Activated naive CD4-positive, alpha-beta T cell treated with anti-CD3 and anti-CD28 coated beads, Interleukin-2, amount 50 U/mL, for 16 hours (primary cell): Measurements from ENCODE around the gene GLB1L2.

ENCODE experiments used
- DNase-seq: peaks from one replicate; pipeline ENCODE4 v3.0.0-alpha.2; 2020

The GLB1L2 gene

DNA sequence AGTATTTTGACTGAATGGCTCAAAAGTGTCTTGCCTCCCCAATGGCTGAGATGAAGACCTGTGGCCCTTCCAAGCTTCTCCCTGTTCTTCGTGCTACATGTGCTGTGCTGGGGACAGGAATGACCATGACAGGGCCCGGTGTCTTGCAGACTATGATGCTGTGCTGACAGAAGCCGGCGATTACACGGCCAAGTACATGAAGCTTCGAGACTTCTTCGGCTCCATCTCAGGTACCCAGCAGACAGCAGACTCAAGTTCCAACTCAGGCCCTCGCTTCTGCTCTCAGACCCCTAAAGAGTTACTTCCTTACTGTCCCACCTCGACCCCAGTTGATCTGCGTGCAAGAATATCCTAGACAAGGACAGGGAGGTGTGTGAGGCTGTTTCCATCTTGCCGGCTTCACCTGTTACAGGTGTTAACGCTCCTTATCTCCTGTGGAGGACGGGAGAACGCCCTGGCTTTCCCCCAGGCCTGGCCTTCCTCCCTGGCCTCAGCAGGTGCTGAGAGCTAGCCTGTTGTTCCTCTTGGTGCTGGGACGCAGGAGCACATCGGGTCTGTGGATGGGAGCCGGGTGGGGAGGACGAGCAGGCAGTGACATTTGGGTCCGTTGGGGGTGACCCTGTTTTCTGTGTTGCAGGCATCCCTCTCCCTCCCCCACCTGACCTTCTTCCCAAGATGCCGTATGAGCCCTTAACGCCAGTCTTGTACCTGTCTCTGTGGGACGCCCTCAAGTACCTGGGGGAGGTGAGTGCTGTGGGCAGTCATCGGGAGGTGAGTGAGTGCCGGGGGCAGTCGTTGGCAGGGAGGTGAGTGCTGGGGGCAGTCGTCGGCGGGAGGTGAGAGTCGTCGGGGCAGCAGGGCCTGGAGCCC, 38.1 kb downstream of the GLB1L2 start:
- no peak for DNase-seq

DNA sequence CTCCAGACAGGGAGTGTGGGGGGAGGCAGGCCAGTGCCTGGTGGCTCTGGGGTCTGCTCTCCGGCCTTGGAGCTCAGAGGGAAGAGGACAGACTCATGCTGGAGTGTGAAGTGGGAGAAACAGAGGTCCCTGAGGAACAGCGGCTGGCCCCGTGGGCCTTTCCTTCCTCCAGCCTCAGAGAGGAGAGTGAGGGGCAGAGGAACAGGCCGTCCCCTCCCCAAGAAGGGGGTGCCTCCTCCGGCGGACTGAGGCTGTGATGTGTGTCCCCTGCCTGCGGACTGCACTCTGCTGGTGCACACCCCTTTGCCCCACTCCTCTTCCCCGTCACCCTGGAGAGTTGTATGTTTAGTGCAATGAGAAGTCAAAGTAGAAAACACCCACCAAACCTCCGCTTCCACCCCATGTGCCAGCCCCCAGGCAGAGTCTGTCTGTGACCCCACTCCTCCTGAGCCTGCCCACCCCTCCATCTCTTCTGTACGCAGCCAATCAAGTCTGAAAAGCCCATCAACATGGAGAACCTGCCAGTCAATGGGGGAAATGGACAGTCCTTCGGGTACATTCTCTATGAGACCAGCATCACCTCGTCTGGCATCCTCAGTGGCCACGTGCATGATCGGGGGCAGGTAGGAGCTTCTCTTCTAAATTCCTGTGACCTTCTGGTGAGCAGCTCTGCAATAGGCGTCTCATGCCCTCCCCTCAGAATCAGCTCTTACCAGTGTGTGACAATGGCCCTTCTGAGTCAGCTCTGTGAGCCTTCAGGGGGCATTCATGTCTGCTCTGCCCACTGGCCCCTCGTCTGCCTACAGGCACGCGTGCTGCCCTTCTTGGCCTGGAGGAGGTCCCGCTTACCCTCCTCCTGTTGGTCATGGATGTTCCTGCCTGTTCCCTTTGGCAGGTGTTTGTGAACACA, 39.0 kb downstream of the GLB1L2 start:
- no peak for DNase-seq

DNA sequence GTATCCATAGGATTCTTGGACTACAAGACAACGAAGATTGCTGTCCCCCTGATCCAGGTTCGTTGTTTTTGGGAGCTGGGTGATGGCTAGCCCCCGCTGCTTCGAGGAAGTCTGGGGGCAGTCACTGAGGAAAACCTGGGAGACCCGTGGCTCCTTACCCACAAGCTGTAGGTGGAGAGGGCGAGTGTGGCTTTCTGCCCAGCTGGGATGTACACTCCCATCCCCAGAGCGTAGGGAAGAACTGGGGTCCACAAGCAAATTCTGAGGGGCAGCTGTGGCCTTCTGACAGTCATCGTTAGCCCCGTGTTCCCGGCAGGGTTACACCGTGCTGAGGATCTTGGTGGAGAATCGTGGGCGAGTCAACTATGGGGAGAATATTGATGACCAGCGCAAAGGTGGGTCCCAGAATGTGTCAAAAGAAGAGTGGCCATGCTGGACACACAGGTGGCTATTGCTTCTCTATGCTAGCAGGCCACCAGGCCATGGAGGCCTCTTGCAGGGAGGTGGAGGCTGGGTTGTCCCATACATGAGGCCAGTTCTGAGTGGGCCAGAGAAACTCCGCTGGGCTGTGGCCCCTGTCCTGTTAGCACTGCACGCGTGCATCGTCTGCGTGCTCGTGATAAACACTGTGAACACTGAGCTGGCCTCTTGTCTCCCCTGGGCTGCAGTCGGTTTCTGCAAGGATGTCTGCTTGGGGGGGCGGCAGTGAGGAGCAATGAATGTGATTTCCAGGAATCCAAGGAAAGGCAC, 39.8 kb downstream of the GLB1L2 start:
- DNase-seq = no peak

DNA sequence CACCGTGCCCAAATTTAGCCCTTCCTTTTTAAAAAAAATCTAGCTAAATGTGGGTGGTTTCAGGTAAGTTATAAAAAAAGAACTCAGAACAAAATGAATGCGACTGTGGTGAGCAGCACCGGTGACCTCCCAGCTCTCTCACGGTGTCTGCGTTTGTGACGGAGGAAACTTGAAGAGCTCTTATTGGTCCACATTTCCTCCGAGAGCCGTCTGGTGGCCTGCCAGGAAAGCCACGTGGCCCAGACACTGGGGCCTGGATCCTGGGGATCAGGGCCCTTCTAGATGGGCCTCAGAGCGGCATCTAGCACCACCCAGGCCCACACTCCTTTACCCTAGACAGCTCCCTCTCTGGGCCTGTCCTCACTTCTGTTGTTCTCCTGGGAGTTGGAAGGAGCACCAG, 40.7 kb downstream of the GLB1L2 start:
- DNase-seq = no peak

DNA sequence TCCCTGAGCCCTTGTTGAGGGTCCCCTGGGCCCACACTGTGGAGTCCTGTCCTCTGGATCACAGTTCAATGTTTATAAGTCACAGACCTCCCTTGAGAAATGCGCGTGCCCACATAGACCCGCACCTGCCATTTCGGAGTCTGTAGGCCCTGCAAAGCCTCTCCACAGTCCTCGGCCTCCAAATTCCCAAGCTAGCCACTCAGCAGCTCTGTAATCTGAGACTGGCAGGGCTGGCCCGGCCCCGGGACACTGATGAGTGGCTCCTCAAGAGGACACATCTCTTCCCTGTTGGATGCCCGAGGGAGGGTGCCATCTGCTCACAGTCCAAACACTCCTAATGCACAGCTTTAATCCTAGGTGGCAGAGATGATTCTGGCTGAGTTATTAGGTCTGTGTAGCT, 41.2 kb downstream of the GLB1L2 start:
- DNase-seq = no peak

DNA sequence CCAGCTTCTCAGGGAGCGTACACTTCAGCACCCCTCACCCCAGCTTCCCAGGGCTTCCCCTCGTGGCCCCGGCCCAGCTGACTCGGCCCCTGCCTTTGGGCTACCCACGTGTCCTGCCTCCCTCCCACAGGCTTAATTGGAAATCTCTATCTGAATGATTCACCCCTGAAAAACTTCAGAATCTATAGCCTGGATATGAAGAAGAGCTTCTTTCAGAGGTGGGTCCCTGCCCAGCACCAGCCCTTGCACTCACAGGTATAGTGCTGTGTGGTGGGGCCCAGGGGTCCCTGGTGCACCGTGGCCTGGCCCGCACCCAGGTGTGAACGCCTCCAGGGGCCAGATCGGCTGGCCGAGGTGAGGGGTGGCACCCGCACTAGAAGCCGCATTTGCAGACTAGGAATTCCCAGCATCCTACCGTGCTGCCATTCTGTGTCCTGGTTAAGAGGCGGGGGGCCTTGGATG, 41.8 kb downstream of the GLB1L2 start:
- no peak for DNase-seq

DNA sequence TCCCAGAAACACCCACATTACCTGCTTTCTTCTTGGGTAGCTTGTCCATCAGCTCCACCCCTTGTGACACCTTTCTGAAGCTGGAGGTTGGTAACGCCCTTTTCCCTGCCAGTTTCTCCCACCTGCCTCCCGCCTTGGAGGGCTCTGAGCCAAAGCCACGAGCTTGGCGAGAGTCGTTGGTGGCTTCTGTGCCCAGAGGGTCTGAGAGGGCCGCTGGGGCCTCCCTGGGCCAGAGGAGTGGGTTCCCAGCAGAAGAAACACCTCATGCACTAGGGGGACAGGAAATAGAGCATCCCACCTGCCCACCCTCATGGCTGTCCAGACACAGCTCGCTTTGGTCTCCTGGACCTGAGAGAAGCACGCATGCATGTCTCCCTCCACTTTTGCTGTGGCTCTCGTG, 42.4 kb downstream of the GLB1L2 start:
- no peak for DNase-seq

DNA sequence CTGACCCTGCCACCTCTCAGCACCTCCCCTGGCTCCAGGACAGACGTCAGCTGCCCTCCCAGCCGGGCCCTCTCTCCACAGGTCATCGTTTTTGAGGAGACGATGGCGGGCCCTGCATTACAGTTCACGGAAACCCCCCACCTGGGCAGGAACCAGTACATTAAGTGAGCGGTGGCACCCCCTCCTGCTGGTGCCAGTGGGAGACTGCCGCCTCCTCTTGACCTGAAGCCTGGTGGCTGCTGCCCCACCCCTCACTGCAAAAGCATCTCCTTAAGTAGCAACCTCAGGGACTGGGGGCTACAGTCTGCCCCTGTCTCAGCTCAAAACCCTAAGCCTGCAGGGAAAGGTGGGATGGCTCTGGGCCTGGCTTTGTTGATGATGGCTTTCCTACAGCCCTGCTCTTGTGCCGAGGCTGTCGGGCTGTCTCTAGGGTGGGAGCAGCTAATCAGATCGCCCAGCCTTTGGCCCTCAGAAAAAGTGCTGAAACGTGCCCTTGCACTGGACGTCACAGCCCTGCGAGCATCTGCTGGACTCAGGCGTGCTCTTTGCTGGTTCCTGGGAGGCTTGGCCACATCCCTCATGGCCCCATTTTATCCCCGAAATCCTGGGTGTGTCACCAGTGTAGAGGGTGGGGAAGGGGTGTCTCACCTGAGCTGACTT, 43.2 kb downstream of the GLB1L2 start:
- no peak for DNase-seq

DNA sequence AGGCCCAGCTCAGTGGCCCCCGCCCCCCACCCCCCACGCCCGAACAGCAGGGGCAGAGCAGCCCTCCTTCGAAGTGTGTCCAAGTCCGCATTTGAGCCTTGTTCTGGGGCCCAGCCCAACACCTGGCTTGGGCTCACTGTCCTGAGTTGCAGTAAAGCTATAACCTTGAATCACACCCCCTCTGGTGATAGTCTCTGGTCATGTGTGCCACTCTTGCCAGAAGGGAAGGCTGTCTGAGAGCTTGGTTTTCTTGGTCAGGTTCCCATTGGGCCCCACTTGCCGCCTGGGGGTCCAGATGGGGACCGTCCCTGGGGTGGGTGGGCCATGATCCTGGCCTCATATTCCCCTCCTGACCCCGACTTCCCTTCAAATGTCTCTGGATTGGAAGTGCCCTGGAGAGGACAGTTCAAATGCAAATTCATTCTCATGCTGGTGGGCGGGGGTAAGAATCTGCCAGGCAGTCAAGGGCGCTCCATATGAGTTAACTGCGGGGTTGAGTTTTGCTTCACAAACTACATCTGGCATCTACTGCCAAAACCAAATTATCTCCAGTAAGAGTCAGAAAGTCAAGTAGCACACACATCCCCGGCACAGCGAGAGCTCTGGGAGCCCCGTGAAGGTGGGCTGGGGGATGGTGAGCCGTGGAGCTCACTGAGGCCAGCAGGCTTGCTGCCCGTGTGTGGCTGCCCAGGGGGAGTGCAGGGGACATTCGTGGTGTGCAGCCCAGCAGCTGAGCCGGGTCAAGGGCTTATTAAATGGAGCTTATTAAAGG, 44.5 kb downstream of the GLB1L2 start:
- DNase-seq = no peak

DNA sequence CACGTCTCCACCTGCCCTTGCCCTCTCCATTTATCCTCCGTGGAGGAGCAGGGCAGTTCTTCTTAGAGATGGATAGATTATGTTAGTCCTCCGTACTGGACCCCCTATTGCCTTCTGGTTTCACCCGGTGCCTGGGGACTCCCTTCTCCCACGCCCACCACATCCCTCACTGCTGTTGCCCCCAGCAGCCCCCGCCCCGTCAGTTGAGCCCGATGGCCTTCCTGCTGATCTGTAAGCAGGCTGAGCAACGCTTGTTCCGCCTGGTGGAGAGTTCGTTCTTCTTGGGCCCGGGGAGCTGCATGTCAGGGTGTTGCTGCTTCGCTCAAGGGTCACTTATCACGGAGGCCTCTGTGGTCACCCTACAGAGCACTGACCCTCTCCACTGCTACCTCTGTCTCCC, 46.1 kb downstream of the GLB1L2 start:
- DNase-seq = no peak

DNA sequence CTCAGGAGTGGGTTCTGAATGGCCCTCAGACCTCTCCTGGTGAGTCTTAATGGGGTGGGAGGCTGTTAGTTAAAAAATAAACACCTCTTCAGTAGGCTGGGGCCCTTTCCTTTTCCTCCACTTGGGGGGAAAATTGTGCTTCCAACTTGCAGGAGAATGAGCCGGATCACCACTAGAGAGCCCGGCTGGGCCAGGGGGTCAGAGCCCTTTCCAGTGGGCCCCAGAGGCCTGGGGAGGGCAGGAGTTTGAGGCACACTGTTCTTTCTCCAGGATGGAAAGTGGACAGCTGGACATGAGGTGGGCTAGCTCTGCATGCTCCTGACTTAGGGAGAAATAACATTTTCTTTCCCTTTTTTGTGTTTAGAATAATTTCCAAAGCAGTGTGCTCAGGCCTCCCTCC, 47.5 kb downstream of the GLB1L2 start:
- DNase-seq = no peak

DNA sequence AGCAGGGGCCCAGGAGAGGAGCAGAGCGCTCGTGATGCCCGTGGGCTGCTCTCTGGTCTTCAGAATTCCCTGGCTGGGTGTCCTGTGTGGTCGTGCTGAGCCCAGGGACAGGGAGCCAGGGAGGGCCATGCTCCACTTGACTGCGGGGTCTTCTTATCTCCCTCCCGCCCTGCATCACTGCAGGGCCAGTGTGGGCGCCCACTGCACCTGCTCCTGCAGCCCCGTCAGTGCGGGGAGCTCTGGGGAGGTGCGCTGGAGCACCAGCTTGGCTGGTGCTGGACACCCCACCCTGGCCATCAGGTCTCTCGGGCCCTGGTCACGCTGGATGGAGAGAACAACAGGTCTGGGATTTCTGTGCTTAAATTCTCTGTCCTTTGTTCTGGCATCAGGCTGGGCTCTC, 48.4 kb downstream of the GLB1L2 start:
- no peak for DNase-seq

DNA sequence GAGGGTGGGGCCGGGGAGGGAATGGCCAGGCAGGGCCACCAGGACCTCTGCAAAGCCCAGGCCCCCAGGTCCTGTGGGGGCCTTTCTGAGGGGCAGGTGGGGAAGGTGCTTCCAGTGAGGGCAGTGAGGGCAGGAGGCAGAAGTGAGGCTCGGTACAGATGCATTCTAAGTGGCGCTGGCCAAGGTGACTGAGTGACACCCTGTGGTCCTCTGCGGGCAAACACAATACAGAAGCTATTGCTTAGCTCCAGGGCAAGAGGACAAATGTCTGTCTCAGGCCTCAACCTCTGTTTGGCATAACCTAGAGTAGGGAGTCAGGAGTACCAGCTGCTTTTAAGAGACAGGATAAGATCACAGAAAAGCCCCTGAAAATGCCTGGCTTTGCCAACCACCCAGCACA, 49.0 kb downstream of the GLB1L2 start:
- DNase-seq = no peak

DNA sequence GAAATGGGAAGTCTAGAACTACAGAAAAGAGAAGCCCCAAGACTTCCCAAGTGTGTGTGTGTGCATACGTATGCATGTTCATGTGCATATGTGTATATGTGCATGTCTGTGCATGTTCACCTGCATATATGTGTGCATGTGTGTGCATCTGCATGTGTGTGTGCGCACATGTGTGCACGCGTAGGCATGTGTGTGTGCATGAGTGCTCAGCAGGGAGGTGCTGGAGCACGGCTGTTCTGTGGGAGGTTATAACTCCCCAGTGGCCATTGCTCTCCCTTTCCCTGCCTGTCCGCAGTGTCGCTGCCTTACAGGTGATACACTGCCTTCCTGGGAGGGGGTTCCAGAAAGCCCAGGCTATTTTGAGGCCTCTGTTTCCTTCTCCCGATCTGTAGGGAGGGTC, 50.5 kb downstream of the GLB1L2 start:
- no peak for DNase-seq

DNA sequence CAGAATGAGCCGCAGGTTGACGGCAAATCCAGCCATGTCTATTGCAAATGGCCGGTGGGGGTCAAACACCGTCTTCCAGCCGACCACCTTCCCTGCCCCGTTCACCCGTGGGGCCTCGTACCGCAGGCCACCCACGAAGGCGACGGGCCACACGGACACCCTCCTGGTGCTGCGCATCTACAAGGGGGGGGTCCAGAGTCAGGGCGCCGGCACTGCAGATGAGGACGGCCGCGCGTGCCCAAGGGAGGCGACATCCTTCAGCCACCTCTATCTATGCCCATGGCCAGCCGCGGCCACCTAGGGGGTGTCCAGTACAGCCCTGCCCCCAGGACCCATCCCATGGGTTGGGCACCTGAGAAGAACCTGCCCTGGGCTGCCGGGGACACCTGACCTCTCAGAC, 51.0 kb downstream of the GLB1L2 start:
- no peak for DNase-seq

DNA sequence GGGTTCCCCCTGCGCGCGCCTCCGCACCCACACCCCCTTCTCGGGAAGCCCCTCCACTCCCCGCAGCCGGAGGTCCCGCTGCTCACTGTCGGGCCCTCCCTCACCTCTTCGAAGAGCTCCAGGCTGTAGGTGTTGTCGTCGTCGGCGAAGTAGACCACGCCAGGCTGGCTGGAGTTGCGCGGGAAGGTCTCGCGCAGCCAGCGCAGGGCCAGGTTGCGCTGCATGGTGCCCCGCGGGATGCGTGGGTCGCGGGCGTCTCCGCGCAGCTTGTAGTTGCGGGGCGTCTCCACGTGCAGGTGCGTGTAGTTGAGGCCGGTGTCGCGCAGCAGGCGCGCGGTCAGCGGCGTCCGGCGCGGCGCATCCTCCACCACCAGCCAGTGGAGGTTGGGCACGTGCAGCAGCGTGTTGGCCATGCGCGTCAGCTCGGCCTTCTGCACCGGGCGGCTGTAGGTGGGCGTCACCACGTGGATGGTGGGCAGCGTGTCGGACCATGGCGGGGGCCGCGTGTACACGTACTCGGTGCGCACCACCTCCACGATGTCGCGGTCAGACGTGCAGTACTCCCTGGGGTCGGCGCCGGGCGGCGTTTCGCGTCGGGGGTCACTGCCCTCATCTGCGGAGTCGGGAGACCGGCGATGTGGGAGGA, 51.9 kb downstream of the GLB1L2 start:
- DNase-seq = no peak

DNA sequence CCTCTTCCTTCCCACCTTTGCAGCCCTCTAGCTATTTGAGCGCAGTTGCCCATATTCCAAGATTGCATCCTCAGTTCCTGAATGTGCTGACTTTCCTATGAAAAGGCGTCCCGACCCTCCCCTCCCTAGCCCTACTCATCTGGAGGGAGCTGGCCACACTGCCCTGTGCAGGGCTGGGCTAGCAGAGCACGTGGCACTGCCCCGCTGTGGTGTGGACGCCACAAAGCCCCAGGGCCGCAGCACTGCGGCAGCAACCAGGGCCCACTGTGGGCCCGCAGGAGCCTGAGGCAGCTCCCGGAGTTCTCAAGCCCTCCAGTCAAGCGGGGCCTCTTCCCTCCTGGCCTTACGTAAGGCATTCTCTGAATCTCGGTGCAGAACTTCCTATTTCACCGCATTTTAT, 52.6 kb downstream of the GLB1L2 start:
- DNase-seq = no peak

DNA sequence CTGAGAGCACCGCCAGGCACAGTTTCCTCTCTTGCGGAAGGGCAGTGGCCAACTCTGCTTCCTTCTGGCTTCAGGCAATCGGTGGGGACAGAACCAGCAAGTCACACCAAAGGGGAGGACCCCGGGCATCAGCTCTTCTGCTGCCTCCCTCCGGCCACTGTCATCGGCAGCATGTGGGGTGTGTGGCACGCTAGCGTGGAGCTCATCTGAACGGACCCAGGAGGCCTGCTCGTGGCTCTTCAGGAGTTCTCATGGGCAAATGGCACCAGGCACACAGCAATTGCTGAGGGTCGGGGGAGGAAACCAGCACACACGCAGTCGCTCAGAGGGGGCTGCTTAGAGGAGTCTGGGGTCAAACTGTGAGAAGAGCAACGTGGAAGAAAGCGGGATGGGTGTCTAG, 53.4 kb downstream of the GLB1L2 start:
- no peak for DNase-seq

DNA sequence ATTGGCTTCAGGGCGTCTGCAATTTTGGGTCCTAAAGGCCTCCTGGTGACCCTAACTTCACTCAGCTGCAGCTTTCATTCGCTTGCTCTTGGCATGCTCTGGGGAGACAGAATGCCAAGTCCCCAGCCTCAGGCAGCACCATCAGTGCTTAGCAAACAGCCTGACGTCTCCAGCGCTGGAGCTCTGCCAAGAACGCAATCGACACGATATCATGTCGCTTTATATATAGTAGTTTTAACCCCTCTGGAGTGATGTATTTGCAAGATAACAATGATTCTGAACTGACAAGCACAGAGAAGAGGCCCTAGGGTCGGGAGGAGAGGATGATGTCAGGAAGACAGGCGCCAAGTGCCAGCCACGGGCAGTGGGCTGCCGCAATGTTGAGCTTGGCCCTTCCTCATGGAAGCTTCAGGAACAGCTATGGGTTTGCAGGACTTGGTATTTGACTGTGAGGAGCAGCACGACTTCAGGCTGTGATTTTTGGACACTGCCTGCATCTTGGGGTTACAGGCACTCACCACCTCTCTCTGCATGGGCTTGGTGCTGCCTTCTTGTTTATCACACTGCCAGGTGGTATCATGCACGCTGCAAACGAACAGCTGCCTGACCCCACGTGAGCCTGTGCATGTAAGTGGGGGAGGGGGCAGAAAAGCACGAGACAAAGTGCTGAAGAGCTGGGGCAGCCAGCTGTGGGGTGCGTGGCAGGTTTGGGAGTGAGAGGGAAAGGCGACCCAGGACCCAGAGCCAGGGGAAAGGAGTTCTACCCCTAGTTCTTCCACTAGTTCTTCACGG, 54.2 kb downstream of the GLB1L2 start:
- no peak for DNase-seq

DNA sequence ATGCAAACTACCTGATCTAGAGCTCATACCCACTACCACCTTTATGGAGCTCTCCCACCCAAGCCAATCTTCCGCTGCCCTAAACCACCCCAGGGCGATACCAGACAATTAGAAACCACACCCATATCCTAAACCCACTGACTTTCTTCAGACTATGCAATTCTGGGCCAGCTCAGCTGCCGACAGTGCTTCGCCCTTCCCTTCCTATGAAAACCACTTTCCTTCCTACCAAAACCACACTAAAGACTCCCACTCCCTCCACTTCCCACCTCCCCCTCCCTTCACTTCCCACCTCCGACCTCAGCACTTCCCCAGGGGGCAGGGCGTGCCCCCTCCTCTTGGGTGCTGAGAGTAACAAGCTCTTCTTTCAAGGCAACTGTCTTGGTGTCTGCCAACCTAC, 55.2 kb downstream of the GLB1L2 start:
- no peak for DNase-seq

DNA sequence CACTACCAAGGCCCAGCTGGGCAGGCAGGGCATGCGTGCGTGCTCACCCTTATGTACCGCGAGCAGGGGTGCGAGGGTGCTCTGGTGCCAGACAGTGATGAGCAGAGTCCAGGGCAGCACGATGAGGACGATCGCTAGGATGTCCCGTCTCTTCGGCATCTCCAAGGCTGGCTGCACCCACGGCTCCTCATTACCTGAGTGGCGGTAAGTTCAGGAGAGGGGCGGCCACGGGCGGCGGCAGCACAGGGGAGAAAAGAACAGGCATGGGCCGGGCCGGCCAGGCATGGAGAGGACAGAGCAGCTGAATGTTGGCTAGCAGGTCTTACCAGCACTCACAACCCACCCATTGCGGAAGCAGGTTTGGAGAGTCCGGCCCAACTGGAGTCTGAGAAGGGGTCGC, 55.7 kb downstream of the GLB1L2 start:
- no peak for DNase-seq
